ENCODE results near the gene TRUB1.

Gene TRUB1

DNA sequence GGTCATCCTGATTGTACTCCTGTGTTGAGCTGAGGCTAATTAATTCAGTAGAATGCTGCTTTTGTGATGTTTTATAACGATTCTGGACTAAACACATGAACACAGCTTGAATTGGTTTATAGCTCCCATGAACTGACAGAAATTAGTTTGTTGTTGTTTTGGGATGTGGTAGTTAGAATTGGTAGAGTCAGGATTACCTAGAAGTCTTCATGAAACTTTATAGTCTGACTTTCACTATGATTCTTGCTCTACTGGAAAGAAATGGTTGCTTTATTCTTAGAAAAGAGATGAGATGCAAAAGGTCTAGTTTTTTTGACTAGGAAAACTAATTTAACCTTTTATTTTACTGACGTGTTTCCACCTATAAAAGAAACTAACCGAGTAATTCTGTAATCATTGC lies 23.4 kb upstream of the TRUB1 start:
- H3K4me3 ChIP-seq (ENCODE audit: low read depth, low read length): no peak overlapping the region
- TF ChIP-seq, protein P1, sequence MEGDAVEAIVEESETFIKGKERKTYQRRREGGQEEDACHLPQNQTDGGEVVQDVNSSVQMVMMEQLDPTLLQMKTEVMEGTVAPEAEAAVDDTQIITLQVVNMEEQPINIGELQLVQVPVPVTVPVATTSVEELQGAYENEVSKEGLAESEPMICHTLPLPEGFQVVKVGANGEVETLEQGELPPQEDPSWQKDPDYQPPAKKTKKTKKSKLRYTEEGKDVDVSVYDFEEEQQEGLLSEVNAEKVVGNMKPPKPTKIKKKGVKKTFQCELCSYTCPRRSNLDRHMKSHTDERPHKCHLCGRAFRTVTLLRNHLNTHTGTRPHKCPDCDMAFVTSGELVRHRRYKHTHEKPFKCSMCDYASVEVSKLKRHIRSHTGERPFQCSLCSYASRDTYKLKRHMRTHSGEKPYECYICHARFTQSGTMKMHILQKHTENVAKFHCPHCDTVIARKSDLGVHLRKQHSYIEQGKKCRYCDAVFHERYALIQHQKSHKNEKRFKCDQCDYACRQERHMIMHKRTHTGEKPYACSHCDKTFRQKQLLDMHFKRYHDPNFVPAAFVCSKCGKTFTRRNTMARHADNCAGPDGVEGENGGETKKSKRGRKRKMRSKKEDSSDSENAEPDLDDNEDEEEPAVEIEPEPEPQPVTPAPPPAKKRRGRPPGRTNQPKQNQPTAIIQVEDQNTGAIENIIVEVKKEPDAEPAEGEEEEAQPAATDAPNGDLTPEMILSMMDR (IDR thresholded peaks at IDR 0.05; ENCODE audit: low read depth, low read length): no peak

- TF ChIP-seq, protein P1 (IDR thresholded peaks at IDR 0.05; ENCODE audit: low read depth, low read length): no peak
- no peak overlapping the region for H3K4me3 ChIP-seq (ENCODE audit: low read depth, low read length)
These were observed 22.7 kb upstream of the TRUB1 start for GRCh38 chr10:114915294-114915693.

DNA sequence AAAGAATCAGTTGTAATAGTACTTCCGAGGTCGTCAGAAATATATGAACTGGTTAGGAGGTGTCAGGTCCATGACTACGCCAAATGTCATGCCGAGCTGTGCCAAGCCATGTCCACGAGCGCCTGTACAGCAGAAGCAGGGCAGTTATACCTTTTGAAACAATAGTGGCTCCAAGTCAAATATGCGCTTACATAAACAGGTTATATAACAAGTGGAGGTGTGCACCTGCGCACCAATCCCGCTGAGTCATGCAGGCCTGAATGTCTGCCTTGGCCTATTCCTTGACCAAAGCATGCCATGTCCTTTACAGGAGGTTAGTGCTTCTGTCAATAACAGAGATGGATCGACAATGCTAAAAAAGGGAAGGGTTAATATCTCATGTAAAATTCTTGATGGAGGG lies 21.3 kb upstream of the TRUB1 start:
- no peak overlapping the region for H3K4me3 ChIP-seq (ENCODE audit: low read depth, low read length)
- TF ChIP-seq, protein P1 (IDR thresholded peaks at IDR 0.05; ENCODE audit: low read depth, low read length): no peak

DNA sequence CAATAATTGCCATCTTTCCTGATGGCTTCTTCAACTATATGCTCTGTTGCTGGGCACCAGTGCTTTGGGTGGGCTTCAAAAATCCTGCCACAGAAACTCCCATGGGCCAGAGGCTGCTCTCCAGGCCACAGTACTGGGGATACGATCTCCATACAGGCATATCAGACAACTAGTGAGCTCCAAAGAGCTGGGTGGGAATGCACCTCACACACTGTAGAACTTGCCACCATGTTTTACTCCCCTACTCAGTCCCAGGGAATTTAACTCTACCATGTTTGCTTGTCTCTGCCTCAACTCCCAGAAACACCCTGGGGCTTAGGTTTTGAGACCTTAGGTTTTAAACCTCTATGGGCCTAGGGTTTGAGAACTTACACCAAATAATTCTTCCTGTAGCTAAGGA lies 20.5 kb upstream of the TRUB1 start:
- no peak overlapping the region for H3K4me3 ChIP-seq (ENCODE audit: low read depth, low read length)
- TF ChIP-seq, protein P1 (IDR thresholded peaks at IDR 0.05; ENCODE audit: low read depth, low read length): no peak

GRCh38 chr10:114917927-114918672 lies 19.9 kb upstream of the TRUB1 start:
- H3K4me3 ChIP-seq (ENCODE audit: low read depth, low read length): no peak overlapping the region
- TF ChIP-seq, protein P1 (IDR thresholded peaks at IDR 0.05; ENCODE audit: low read depth, low read length): no peak

DNA sequence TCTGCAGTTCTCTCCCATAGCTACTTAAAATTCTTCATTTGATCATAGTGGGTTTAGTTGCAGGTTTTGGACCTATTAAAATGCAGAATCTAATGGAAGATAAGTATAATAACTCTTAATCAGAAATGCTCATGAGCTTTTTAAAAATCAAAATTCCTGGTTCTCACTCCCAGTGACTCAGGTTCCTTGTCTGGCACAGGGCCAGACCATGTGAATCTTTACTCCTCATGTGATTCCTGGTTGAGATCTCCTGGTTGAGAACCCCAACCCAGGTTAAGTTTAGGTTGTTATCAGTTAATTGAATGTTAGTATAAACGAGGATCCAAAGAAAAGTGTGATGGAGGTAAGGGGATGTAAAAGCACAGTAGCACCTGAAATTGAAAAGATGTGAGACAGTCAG lies 17.5 kb upstream of the TRUB1 start:
- no peak overlapping the region for H3K4me3 ChIP-seq (ENCODE audit: low read depth, low read length)
- TF ChIP-seq, protein P1 (IDR thresholded peaks at IDR 0.05; ENCODE audit: low read depth, low read length): no peak

DNA sequence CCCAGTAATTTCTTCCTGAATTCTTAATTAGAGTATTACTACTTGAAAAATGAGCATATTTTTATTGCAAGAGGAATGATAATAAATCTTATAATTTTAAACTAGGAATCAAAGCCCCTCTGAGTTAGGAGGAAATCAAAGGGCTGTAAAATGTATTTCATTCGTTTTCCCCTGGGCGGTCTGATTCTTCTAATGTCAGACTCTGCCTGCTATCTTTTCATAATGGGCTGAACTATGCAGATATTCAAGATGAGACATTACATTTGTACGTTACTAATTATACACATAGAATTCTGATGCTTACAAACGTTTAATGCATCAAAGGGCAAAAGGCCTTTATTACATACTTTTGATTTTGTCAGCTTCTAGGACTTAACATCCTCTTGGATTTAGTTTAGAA lies 16.0 kb upstream of the TRUB1 start:
- TF ChIP-seq, protein P1 (IDR thresholded peaks at IDR 0.05; ENCODE audit: low read depth, low read length): no peak

More for the DNA sequence above, 16.0 kb upstream of the TRUB1 start:
- no peak overlapping the region for H3K4me3 ChIP-seq (ENCODE audit: low read depth, low read length)
